SK-N-SH treated with all-trans-retinoic acid at 6 μM for 48 hours (cell line): ENCODE results near the gene CMC2.

ENCODE experiments used
- ATAC-seq: fragments of 200-7000 bp; cut with Tn5 transposase; 3 replicates; pipeline ENCODE4 v1.9.1; 2020; ENCODE audit warnings: mild to moderate bottlenecking, moderate library complexity
- ARNTL ChIP-seq: fragments of 450-650 bp; formaldehyde crosslinking; IDR thresholded peaks from 2 replicates; pipeline ENCODE4 v1.5.0; 2020; ENCODE audit warnings: low read depth, mild to moderate bottlenecking, moderate library complexity, borderline replicate concordance
- BACH2 ChIP-seq: fragments of 250-450 bp; sonication (Bioruptor Pico); IDR thresholded peaks from 2 replicates; pipeline ENCODE4 v1.9.0; 2021; ENCODE audit warnings: mild to moderate bottlenecking, borderline replicate concordance
- CSDC2 ChIP-seq: fragments of 250-450 bp; sonication (Bioruptor Pico); IDR thresholded peaks from 2 replicates; pipeline ENCODE4 v1.5.0; 2020; ENCODE audit warnings: mild to moderate bottlenecking, moderate library complexity
- ESRRG ChIP-seq: fragments of 250-450 bp; sonication (Bioruptor Pico); IDR thresholded peaks from 2 replicates; pipeline ENCODE4 v1.6.1; 2021; ENCODE audit warnings: mild to moderate bottlenecking
- GLIS3 ChIP-seq: fragments of 250-450 bp; sonication (Bioruptor Pico); IDR thresholded peaks from 2 replicates; pipeline ENCODE4 v1.5.0; 2020; ENCODE audit warnings: mild to moderate bottlenecking, moderate library complexity
- ISL1 ChIP-seq: fragments of 250-450 bp; sonication (Bioruptor Pico); IDR thresholded peaks from 2 replicates; pipeline ENCODE4 v2.1.2; 2022; ENCODE audit warnings: mild to moderate bottlenecking, moderate library complexity
- OSR1 ChIP-seq: fragments of 250-450 bp; sonication (Bioruptor Pico); IDR thresholded peaks from 2 replicates; pipeline ENCODE4 v1.8.0; 2022; ENCODE audit warnings: moderate library complexity, mild to moderate bottlenecking, inconsistent platforms
- PPARA ChIP-seq: fragments of 250-450 bp; sonication (Bioruptor Pico); IDR thresholded peaks from 2 replicates; pipeline ENCODE4 v1.5.0; 2020; ENCODE audit warnings: mild to moderate bottlenecking, borderline replicate concordance
- RARB ChIP-seq: fragments of 250-450 bp; sonication (Bioruptor Pico); IDR thresholded peaks from 2 replicates; pipeline ENCODE4 v1.8.0; 2021; ENCODE audit warnings: mild to moderate bottlenecking, moderate library complexity
- SNAI2 ChIP-seq: fragments of 250-450 bp; sonication (Bioruptor Pico); IDR thresholded peaks from 2 replicates; pipeline ENCODE4 v1.5.0; 2020; ENCODE audit warnings: mild to moderate bottlenecking, moderate library complexity
- TOX ChIP-seq: fragments of 250-450 bp; sonication (Bioruptor Pico); IDR thresholded peaks from 2 replicates; pipeline ENCODE4 v1.8.0; 2021; ENCODE audit warnings: mild to moderate bottlenecking, moderate library complexity, borderline replicate concordance
- ZC3H10 ChIP-seq: fragments of 250-450 bp; sonication (Bioruptor Pico); IDR thresholded peaks from 2 replicates; pipeline ENCODE4 v1.5.1; 2021; ENCODE audit warnings: mild to moderate bottlenecking, moderate library complexity
- ZFP30 ChIP-seq: fragments of 450-650 bp; formaldehyde crosslinking; IDR thresholded peaks from 2 replicates; pipeline ENCODE4 v1.5.0; 2022; ENCODE audit warnings: mild to moderate bottlenecking, moderate library complexity
- ZNF565 ChIP-seq: fragments of 450-650 bp; formaldehyde crosslinking; conservative IDR thresholded peaks from 2 replicates; pipeline ENCODE4 v1.5.0; 2020; ENCODE audit warnings: low read depth, mild to moderate bottlenecking, moderate library complexity
- ZNF70 ChIP-seq: fragments of 450-650 bp; formaldehyde crosslinking; IDR thresholded peaks from 2 replicates; pipeline ENCODE4 v1.5.0; 2020; ENCODE audit warnings: mild to moderate bottlenecking, moderate library complexity
- ZNF8 ChIP-seq: fragments of 450-650 bp; formaldehyde crosslinking; IDR thresholded peaks from 2 replicates; pipeline ENCODE4 v1.5.0; 2020; ENCODE audit warnings: mild to moderate bottlenecking, moderate library complexity
- TF ChIP-seq, protein P1 (sequence below): fragments of 250-450 bp; sonication (Bioruptor Pico); IDR thresholded peaks from 2 replicates; pipeline ENCODE4 v1.5.0; 2020; ENCODE audit warnings: mild to moderate bottlenecking, moderate library complexity
- TF ChIP-seq, protein P2 (sequence below): fragments of 250-450 bp; sonication (Bioruptor Pico); IDR thresholded peaks from 2 replicates; pipeline ENCODE4 v1.5.1; 2020; ENCODE audit warnings: low read depth, mild to moderate bottlenecking, moderate library complexity
- TF ChIP-seq, protein P3 (sequence below): fragments of 250-450 bp; sonication (Bioruptor Pico); IDR thresholded peaks from 2 replicates; pipeline ENCODE4 v1.8.0; 2021; ENCODE audit warnings: low read depth, mild to moderate bottlenecking, moderate library complexity, borderline replicate concordance
- TF ChIP-seq, protein P4 (sequence below): fragments of 250-450 bp; sonication (Bioruptor Pico); IDR thresholded peaks from 2 replicates; pipeline ENCODE4 v1.5.1; 2021; ENCODE audit warnings: mild to moderate bottlenecking, moderate library complexity

Gene CMC2

DNA sequence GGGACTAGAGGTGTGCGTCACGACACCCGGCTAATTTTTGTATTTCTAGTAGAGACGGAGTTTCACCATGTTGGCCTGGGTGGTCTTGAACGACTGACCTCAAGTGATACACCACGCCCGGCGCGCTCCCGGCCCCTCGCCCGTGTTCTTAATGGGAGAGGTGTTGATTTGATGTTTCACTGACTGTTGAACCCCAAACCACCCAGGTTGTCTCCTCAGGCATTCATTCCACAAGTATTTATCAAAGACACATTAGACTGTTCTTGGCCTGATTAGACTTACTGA is 1.8 kb upstream of the CMC2 start (continued):
- no peak for TF ChIP-seq ARNTL (CRISPR knock-in tag)
- TF ChIP-seq, protein P1, sequence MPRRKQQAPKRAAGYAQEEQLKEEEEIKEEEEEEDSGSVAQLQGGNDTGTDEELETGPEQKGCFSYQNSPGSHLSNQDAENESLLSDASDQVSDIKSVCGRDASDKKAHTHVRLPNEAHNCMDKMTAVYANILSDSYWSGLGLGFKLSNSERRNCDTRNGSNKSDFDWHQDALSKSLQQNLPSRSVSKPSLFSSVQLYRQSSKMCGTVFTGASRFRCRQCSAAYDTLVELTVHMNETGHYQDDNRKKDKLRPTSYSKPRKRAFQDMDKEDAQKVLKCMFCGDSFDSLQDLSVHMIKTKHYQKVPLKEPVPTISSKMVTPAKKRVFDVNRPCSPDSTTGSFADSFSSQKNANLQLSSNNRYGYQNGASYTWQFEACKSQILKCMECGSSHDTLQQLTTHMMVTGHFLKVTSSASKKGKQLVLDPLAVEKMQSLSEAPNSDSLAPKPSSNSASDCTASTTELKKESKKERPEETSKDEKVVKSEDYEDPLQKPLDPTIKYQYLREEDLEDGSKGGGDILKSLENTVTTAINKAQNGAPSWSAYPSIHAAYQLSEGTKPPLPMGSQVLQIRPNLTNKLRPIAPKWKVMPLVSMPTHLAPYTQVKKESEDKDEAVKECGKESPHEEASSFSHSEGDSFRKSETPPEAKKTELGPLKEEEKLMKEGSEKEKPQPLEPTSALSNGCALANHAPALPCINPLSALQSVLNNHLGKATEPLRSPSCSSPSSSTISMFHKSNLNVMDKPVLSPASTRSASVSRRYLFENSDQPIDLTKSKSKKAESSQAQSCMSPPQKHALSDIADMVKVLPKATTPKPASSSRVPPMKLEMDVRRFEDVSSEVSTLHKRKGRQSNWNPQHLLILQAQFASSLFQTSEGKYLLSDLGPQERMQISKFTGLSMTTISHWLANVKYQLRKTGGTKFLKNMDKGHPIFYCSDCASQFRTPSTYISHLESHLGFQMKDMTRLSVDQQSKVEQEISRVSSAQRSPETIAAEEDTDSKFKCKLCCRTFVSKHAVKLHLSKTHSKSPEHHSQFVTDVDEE, result no peak
- TF ChIP-seq GLIS3, result no peak
- TF ChIP-seq, protein P2, sequence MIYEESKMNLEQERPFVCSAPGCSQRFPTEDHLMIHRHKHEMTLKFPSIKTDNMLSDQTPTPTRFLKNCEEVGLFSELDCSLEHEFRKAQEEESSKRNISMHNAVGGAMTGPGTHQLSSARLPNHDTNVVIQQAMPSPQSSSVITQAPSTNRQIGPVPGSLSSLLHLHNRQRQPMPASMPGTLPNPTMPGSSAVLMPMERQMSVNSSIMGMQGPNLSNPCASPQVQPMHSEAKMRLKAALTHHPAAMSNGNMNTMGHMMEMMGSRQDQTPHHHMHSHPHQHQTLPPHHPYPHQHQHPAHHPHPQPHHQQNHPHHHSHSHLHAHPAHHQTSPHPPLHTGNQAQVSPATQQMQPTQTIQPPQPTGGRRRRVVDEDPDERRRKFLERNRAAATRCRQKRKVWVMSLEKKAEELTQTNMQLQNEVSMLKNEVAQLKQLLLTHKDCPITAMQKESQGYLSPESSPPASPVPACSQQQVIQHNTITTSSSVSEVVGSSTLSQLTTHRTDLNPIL (CRISPR knock-in tag), result no peak
- no peak for TF ChIP-seq ZFP30
- no peak for TF ChIP-seq SNAI2
- no peak for TF ChIP-seq ESRRG (CRISPR knock-in tag)
- TF ChIP-seq CSDC2 (CRISPR knock-in tag), result no peak
- no peak for TF ChIP-seq ZNF8 (CRISPR knock-in tag)

DNA sequence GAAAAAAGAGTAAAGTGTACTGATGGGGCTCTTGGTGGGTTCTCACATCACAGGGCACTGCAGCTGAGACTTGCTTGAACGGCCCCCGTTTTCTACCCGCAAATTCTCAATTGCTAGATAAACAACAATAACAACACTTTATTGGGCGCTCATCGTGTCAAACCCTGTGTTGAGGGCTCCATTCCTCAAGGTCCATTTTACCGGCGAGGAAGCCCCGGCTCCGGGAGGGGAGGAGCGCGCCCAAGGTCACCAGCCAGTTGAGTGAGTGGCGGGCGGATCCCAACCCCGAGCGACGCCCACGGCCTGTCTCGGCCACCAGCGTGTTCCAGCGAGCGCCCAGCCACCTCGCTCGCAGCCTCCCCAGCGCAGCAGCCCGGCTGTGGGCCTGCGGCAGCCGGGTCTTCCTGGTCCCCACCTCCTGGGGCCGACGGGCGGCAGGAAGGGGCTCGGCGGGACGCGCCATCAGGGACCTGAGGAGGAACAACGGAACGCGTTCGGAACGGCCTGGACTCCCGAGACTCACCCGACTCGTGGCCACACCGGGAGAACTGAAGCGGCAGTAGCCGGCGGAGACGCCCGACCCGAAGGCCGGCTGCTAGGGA is 373 bp downstream of the CMC2 start:
- TF ChIP-seq OSR1 (CRISPR knock-in tag), result no peak
- TF ChIP-seq PPARA (CRISPR knock-in tag), result no peak
- TF ChIP-seq ARNTL (CRISPR knock-in tag), result no peak
- TF ChIP-seq TOX (CRISPR knock-in tag), result no peak
- TF ChIP-seq RARB, result no peak
- no peak for TF ChIP-seq ZNF8 (CRISPR knock-in tag)
- TF ChIP-seq BACH2 (CRISPR knock-in tag), result no peak
- TF ChIP-seq ZNF565 (CRISPR knock-in tag), result no peak
- TF ChIP-seq GLIS3, result no peak
- TF ChIP-seq ZFP30, result no peak
- TF ChIP-seq, protein P1, result no peak
- TF ChIP-seq, protein P2 (CRISPR knock-in tag), result no peak
- TF ChIP-seq ISL1 (CRISPR knock-in tag), result no peak
- peak; percentile 70 for ATAC-seq

DNA sequence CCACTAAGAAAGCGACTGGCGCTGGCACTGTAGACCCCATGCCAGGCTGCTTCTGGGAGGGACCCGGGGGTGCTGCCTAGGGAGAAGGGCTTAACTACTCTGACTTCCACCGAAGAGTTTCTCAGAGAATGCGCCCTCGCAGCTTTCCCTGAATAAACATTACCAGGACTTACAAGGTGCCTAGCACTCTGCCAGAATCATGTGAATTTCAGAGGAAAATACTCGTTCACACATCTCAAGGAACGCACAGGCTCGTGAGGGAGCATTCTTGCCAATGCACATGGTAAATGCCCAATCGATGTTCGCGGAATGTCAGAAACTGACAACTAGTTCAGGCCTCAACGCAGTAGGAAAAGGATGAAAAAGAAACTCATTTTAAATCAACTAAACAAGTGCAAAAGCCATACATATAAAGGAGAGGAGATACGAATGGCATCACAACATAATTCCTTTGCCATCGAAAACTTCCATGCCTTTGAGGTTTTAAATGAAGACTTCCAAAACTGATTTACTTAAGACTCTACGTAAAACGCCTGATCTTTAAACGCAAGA is 999 bp downstream of the CMC2 start:
- no peak for ATAC-seq
- TF ChIP-seq BACH2 (CRISPR knock-in tag), result no peak
- no peak for TF ChIP-seq ZFP30
- TF ChIP-seq ZNF70 (CRISPR knock-in tag), result no peak
- no peak for TF ChIP-seq ZC3H10 (CRISPR knock-in tag)
- TF ChIP-seq PPARA (CRISPR knock-in tag), result no peak
- TF ChIP-seq, protein P1, result no peak
- TF ChIP-seq, protein P3, sequence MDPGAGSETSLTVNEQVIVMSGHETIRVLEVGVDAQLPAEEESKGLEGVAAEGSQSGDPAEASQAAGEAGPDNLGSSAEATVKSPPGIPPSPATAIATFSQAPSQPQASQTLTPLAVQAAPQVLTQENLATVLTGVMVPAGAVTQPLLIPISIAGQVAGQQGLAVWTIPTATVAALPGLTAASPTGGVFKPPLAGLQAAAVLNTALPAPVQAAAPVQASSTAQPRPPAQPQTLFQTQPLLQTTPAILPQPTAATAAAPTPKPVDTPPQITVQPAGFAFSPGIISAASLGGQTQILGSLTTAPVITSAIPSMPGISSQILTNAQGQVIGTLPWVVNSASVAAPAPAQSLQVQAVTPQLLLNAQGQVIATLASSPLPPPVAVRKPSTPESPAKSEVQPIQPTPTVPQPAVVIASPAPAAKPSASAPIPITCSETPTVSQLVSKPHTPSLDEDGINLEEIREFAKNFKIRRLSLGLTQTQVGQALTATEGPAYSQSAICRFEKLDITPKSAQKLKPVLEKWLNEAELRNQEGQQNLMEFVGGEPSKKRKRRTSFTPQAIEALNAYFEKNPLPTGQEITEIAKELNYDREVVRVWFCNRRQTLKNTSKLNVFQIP (CRISPR knock-in tag), result no peak
- TF ChIP-seq TOX (CRISPR knock-in tag), result no peak
- TF ChIP-seq CSDC2 (CRISPR knock-in tag), result no peak
- no peak for TF ChIP-seq SNAI2
- TF ChIP-seq, protein P4, sequence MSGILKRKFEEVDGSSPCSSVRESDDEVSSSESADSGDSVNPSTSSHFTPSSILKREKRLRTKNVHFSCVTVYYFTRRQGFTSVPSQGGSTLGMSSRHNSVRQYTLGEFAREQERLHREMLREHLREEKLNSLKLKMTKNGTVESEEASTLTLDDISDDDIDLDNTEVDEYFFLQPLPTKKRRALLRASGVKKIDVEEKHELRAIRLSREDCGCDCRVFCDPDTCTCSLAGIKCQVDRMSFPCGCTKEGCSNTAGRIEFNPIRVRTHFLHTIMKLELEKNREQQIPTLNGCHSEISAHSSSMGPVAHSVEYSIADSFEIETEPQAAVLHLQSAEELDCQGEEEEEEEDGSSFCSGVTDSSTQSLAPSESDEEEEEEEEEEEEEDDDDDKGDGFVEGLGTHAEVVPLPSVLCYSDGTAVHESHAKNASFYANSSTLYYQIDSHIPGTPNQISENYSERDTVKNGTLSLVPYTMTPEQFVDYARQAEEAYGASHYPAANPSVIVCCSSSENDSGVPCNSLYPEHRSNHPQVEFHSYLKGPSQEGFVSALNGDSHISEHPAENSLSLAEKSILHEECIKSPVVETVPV (CRISPR knock-in tag), result no peak
- TF ChIP-seq, protein P2 (CRISPR knock-in tag), result no peak
- no peak for TF ChIP-seq ISL1 (CRISPR knock-in tag)
